Measurements from ENCODE around the gene NEK10.

Gene NEK10

DNA sequence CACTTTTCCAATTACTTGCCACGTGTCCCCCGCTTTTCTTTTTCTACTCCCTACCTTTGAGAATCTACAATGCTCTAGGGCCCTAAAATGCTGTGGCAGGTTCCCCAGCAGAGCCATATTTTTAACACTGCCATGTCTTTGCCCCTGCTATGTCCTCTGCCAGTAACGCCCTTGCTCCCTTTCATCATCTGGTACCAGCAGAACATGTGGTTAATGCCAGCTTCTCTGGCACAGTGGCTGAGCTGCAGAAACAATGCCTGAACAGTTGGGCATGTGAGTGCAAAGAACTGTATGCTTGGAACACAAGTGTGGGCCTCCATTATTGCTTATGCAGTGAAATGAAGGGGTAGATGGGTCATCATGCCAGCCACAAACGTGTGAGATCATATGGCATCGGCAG is 287.6 kb downstream of the NEK10 start:
- no peaks in the 10 kb centered on the region for H3K27me3 ChIP-seq (replicated peaks; ENCODE audit: control insufficient read depth, insufficient read depth, low read length, poor library complexity, severe bottlenecking)
- H3K36me3 ChIP-seq (ENCODE audit: control insufficient read depth, insufficient read depth, low read length), result no peaks in the 10 kb centered on the region
- DNase-seq, result no peak
- no peak overlapping the region for H3K27ac ChIP-seq (ENCODE audit: insufficient read depth, low read length, poor library complexity, severe bottlenecking)
- H3K9me3 ChIP-seq (ENCODE audit: control insufficient read depth, low read length), result no peaks in the 10 kb centered on the region
- no peak overlapping the region for H3K4me3 ChIP-seq (ENCODE audit: insufficient read depth, low read depth, low read length, poor library complexity, severe bottlenecking)
- no peaks in the 10 kb centered on the region for H3K4me1 ChIP-seq (ENCODE audit: control insufficient read depth, insufficient read depth, low read length, poor library complexity, severe bottlenecking)

DNA sequence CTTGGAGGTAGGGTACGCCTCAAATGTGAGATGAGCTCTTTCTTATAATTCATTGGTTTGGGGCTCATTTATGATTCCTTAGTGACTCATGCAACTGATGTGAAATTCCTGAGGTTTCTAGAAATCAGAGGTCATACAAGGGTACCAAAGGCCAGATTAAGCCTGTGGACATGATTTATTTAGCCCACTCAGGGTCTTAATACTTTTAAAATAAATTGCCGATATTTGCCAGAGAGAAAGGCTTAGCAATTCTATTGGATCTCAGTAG is 289.0 kb downstream of the NEK10 start:
- no peaks in the 10 kb centered on the region for H3K36me3 ChIP-seq (ENCODE audit: control insufficient read depth, insufficient read depth, low read length)
- no peak overlapping the region for H3K27ac ChIP-seq (ENCODE audit: insufficient read depth, low read length, poor library complexity, severe bottlenecking)
- H3K9me3 ChIP-seq (ENCODE audit: control insufficient read depth, low read length), result no peaks in the 10 kb centered on the region
- no peaks in the 10 kb centered on the region for H3K27me3 ChIP-seq (replicated peaks; ENCODE audit: control insufficient read depth, insufficient read depth, low read length, poor library complexity, severe bottlenecking)
- no peak overlapping the region for H3K4me3 ChIP-seq (ENCODE audit: insufficient read depth, low read depth, low read length, poor library complexity, severe bottlenecking)
- H3K4me1 ChIP-seq (ENCODE audit: control insufficient read depth, insufficient read depth, low read length, poor library complexity, severe bottlenecking), result no peaks in the 10 kb centered on the region
- no peak for DNase-seq

DNA sequence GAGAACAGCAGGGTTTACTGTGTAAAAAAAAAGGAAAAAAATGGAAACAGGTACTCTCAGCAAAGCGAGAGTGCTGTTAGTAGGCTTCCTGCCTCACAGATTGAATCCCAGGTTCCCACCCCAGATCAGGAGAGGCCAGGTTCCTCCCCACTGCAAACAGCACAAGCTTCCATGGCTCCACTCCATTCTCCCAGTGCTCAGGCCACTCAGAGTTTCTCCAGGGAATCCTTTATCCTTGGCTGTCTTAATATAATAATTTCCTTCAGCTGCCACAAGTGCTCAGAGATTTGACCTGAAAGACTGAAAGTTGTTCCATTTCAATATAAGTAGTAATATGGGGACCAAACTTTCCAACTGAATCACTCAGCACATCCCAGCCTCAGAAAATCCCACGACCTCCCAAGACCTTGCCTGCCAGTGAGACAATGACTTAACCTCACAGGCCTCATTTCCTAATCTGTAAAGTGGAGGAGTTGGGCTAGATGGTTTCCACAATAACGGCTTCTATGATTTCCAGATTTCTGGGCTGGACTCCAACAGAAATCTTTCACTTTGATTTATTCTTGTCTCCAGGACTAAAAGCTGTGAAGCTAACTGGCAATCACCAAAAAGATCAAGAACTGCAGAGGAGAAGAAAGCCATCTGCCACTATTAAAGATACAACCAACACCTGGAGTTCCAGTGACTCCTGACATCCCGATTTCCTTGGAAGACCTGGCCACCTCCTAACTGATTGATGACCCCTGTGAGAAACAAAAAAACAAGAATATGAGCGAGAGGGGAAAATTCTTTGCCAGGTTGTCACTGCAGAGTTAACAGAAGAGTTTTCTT is 289.5 kb downstream of the NEK10 start:
- Histone ChIP-seq H3K36me3 (ENCODE audit: control insufficient read depth, insufficient read depth, low read length) (no peaks in the 10 kb centered on the region), H3K4me3 (ENCODE audit: insufficient read depth, low read depth, low read length, poor library complexity, severe bottlenecking) (no peak overlapping the region), H3K27me3 (replicated peaks; ENCODE audit: control insufficient read depth, insufficient read depth, low read length, poor library complexity, severe bottlenecking) (no peaks in the 10 kb centered on the region), H3K9me3 (ENCODE audit: control insufficient read depth, low read length) (no peaks in the 10 kb centered on the region), H3K4me1 (ENCODE audit: control insufficient read depth, insufficient read depth, low read length, poor library complexity, severe bottlenecking) (no peaks in the 10 kb centered on the region), H3K27ac (ENCODE audit: insufficient read depth, low read length, poor library complexity, severe bottlenecking) (no peak overlapping the region)
- no peak for DNase-seq

DNA sequence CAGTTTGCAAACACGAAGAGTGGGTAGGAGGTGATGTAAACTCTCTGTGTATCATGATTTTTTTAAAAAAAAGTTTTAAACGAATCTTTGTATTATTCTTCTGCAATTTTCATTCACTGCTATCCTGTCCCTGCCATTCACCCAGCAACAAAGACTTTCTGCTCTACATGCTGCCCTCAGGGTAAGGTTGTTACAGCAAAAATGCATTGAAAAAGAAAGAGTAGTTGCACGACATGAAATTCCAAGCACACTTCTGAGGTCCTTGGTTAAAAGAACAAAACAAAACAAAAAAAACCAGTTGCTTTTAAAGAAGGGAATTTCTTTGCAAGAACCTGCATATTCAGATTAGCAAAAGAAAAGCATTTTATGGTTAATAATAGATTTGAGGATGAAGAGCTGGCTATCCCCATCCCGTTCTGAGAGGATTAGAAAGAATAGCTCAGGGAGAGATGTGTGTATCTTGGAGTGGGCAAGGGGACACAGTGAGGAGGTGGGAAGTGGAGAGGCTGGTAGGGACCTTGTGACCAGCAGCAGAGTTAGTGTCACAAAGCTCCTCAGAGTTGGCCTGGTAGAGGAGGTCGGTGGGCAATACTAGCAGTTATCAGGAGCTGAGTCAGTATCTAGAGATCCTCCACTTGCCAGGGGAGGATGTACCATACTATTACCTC is 290.8 kb downstream of the NEK10 start:
- no peaks in the 10 kb centered on the region for H3K4me1 ChIP-seq (ENCODE audit: control insufficient read depth, insufficient read depth, low read length, poor library complexity, severe bottlenecking)
- no peak overlapping the region for H3K27ac ChIP-seq (ENCODE audit: insufficient read depth, low read length, poor library complexity, severe bottlenecking)
- DNase-seq, result no peak
- no peaks in the 10 kb centered on the region for H3K27me3 ChIP-seq (replicated peaks; ENCODE audit: control insufficient read depth, insufficient read depth, low read length, poor library complexity, severe bottlenecking)
- no peaks in the 10 kb centered on the region for H3K36me3 ChIP-seq (ENCODE audit: control insufficient read depth, insufficient read depth, low read length)
- H3K4me3 ChIP-seq (ENCODE audit: insufficient read depth, low read depth, low read length, poor library complexity, severe bottlenecking), result no peak overlapping the region
- no peaks in the 10 kb centered on the region for H3K9me3 ChIP-seq (ENCODE audit: control insufficient read depth, low read length)

DNA sequence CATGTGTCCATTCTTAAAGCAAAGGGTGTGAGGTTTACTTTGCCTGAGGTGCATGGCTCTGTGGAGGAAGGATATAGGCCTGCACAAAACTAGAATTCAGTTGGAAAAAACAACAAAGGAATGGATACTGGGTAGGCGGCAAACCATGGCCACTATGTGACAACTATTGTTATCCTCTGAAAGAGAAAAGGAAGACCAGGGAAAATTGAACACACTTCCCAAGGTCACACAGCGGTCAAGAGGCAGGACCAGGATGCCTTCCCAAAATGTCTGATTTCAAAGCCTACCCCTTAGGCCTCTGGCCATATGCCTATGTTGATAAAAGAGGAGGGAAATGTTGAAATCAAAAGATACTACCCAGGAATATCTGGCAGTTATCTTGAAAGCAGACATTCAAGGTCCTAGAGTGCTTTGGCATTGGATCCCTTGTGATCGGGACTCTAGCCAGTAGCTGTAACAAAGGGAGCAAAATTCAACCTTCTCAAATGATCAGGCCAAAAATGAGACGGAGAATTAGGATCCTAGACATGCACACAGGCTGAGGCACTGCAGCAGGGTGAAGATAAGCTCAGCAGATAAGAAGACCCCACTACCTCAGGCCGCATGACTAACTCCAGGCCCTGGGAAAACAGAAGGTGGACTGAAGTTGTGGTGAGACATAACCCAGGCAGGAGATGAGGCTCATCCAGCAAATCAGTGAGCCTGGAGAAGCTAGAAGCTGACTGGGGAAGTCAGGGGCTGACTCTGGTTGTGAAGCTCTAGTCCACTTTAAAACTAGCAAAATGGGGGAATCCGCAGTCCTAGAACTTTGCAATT is 292.2 kb downstream of the NEK10 start:
- no peak for DNase-seq
- H3K4me3 ChIP-seq (ENCODE audit: insufficient read depth, low read depth, low read length, poor library complexity, severe bottlenecking), result no peak overlapping the region
- no peaks in the 10 kb centered on the region for H3K36me3 ChIP-seq (ENCODE audit: control insufficient read depth, insufficient read depth, low read length)
- no peaks in the 10 kb centered on the region for H3K9me3 ChIP-seq (ENCODE audit: control insufficient read depth, low read length)
- no peaks in the 10 kb centered on the region for H3K27me3 ChIP-seq (replicated peaks; ENCODE audit: control insufficient read depth, insufficient read depth, low read length, poor library complexity, severe bottlenecking)
- H3K4me1 ChIP-seq (ENCODE audit: control insufficient read depth, insufficient read depth, low read length, poor library complexity, severe bottlenecking), result no peaks in the 10 kb centered on the region
- H3K27ac ChIP-seq (ENCODE audit: insufficient read depth, low read length, poor library complexity, severe bottlenecking), result no peak overlapping the region

DNA sequence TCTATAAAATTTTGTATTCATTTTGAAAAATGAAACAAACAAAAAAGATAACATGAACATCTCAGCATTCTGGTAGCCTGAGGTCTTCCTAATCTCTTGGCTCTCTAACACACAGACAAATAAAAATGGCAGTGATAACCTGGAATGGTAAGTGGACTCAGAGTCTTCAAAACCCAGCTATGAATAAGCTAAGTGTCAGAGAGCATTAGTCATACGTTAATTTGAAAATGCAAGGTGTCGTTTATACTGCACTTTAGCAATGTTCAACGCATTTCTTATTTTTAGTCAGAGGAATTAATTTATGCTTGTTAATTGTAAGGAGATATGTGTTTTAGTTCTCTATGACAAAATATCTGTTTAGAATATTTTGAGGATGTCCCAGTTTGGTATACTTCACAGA is 294.3 kb downstream of the NEK10 start:
- no peak overlapping the region for H3K4me3 ChIP-seq (ENCODE audit: insufficient read depth, low read depth, low read length, poor library complexity, severe bottlenecking)
- H3K27ac ChIP-seq (ENCODE audit: insufficient read depth, low read length, poor library complexity, severe bottlenecking), result no peak overlapping the region
- DNase-seq, result no peak
- no peaks in the 10 kb centered on the region for H3K27me3 ChIP-seq (replicated peaks; ENCODE audit: control insufficient read depth, insufficient read depth, low read length, poor library complexity, severe bottlenecking)
- H3K9me3 ChIP-seq (ENCODE audit: control insufficient read depth, low read length), result no peaks in the 10 kb centered on the region
- H3K36me3 ChIP-seq (ENCODE audit: control insufficient read depth, insufficient read depth, low read length), result no peaks in the 10 kb centered on the region
- no peaks in the 10 kb centered on the region for H3K4me1 ChIP-seq (ENCODE audit: control insufficient read depth, insufficient read depth, low read length, poor library complexity, severe bottlenecking)

DNA sequence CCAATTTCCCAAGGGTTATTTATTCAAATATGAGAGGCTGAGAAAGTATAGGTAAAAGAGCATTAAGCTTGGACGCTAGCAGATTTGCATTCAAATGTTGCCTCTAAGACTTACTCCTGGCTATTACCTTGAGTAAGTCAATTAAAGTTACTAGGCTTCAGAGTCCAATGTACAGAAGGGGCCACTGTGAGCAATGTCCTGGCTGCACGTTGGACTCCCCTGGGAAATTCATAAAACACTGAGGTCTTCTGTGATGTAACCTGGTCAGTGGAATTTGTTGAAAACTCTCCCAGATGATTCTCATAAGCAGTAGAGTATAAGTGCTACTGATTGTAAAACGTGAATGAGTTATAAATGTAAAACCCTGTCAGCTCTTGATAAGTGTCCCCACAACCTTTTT is 295.3 kb downstream of the NEK10 start:
- H3K4me3 ChIP-seq (ENCODE audit: insufficient read depth, low read depth, low read length, poor library complexity, severe bottlenecking), result no peak overlapping the region
- no peak for DNase-seq
- H3K36me3 ChIP-seq (ENCODE audit: control insufficient read depth, insufficient read depth, low read length), result no peaks in the 10 kb centered on the region
- H3K9me3 ChIP-seq (ENCODE audit: control insufficient read depth, low read length), result no peaks in the 10 kb centered on the region
- H3K4me1 ChIP-seq (ENCODE audit: control insufficient read depth, insufficient read depth, low read length, poor library complexity, severe bottlenecking), result no peaks in the 10 kb centered on the region
- no peak overlapping the region for H3K27ac ChIP-seq (ENCODE audit: insufficient read depth, low read length, poor library complexity, severe bottlenecking)
- no peaks in the 10 kb centered on the region for H3K27me3 ChIP-seq (replicated peaks; ENCODE audit: control insufficient read depth, insufficient read depth, low read length, poor library complexity, severe bottlenecking)

DNA sequence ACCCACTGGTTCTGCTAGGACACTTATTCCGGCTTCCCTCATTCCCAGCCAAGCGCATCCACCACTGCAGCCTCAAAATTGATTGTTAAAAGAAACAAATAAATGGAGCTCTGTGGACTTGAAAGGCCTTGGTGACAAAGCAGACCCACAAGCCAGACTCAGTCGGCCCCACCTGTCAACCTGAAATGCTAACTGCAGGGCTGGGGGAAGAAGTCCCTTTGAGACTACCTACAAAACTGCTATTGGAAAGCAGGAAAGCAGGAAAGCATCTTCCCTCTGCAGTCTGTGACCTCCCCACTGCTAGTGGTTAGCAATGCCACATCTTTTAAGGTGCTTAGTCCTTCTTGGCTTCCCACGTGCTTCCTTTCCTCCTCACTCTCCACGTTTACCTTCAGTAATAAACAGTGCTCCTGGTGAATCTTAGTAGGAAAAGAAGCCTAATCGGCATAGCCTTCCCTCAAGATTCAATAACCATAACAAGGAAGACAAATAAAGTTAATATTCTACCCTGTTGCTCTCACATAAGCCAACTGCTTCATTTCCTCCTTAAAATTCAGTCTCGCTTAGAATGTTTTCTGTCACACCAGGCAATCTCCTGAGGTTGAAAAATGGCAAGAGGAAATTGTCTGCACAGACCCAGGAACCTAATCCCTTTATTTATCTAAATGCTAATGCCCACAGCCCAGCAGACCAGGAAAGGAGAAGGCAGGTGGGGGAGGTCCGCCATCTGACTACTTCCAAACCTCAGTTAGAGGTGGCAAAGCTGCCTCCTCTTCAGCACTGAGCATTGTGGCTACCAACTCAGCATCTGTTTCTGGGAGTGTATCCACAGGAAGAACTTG is 296.2 kb downstream of the NEK10 start:
- no peaks in the 10 kb centered on the region for H3K36me3 ChIP-seq (ENCODE audit: control insufficient read depth, insufficient read depth, low read length)
- DNase-seq, result no peak
- H3K4me3 ChIP-seq (ENCODE audit: insufficient read depth, low read depth, low read length, poor library complexity, severe bottlenecking), result no peak overlapping the region
- no peaks in the 10 kb centered on the region for H3K4me1 ChIP-seq (ENCODE audit: control insufficient read depth, insufficient read depth, low read length, poor library complexity, severe bottlenecking)
- H3K27ac ChIP-seq (ENCODE audit: insufficient read depth, low read length, poor library complexity, severe bottlenecking), result no peak overlapping the region
- no peaks in the 10 kb centered on the region for H3K27me3 ChIP-seq (replicated peaks; ENCODE audit: control insufficient read depth, insufficient read depth, low read length, poor library complexity, severe bottlenecking)
- no peaks in the 10 kb centered on the region for H3K9me3 ChIP-seq (ENCODE audit: control insufficient read depth, low read length)

DNA sequence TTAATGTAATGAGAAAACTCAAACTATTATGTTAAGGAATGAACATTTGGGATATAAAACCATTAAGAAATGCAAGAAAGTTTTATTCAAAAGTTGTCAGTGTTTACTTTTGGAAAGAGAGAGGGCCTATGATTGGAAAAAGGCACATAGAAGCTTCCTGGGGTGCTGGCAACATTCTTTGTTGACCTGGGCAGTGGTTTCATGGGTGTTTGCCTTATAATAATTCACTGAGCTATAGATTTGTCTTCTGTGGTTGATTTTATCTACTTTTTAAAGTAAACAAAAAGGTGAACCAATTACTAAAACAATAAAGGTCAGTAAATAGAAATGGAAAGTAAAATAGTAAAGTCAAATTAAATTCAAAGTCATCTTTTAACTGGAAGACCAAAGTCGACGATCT is 308.8 kb downstream of the NEK10 start:
- no peak for DNase-seq
- Histone ChIP-seq H3K36me3 (ENCODE audit: control insufficient read depth, insufficient read depth, low read length) (no peaks in the 10 kb centered on the region), H3K27me3 (replicated peaks; ENCODE audit: control insufficient read depth, insufficient read depth, low read length, poor library complexity, severe bottlenecking) (no peaks in the 10 kb centered on the region), H3K9me3 (ENCODE audit: control insufficient read depth, low read length) (no peaks in the 10 kb centered on the region), H3K4me1 (ENCODE audit: control insufficient read depth, insufficient read depth, low read length, poor library complexity, severe bottlenecking) (no peaks in the 10 kb centered on the region), H3K27ac (ENCODE audit: insufficient read depth, low read length, poor library complexity, severe bottlenecking) (no peak overlapping the region), H3K4me3 (ENCODE audit: insufficient read depth, low read depth, low read length, poor library complexity, severe bottlenecking) (no peak overlapping the region)
